Measurements from ENCODE around the gene RABEP2. TPM values are rescaled to one million over a fixed set of nuclear protein-coding genes. Genes with fewer than 3 reads are reported as not detected.
"Not testable (repeated sequence)": the region's sequence is repeated elsewhere in the genome, so short reads cannot be mapped to it uniquely, and the experiment has no call there.

Gene RABEP2
- total and polyA plus RNA-seq, 12 donors = 1.4 to 121 (median 47.7) TPM

- H3K27ac ChIP-seq = no peak overlapping the region
- no peak for TF ChIP-seq CTCF (IDR thresholded peaks at IDR 0.05)
- no peaks in the 10 kb centered on the region for H3K9me3 ChIP-seq (replicated peaks in 1 of 3)
- DNase-seq = no peak
- H3K27me3 ChIP-seq = no peaks in the 10 kb centered on the region
- intact Hi-C loops (cut with DNase I) = no loop called here
- H3K4me1 ChIP-seq (replicated peaks in 1 of 2) = no peaks in the 10 kb centered on the region
- H3K4me3 ChIP-seq = no peak overlapping the region
- H3K36me3 ChIP-seq (replicated peaks in 1 of 2) = no peaks in the 10 kb centered on the region
- WGBS, 4 donors = 72 to 81% (median 74%) methylated on average over 14 of the region's 14 CpGs
These were observed 32.8 kb downstream of the RABEP2 start for GRCh38 chr16:28891964-28892890.

GRCh38 chr16:28890355-28890754 lies 34.7 kb downstream of the RABEP2 start:
- DNase-seq; H3K36me3 ChIP-seq (replicated peaks in 1 of 2); H3K4me3 ChIP-seq; H3K9me3 ChIP-seq (replicated peaks in 1 of 3); H3K27ac ChIP-seq; H3K27me3 ChIP-seq; H3K4me1 ChIP-seq (replicated peaks in 1 of 2); intact Hi-C loops (cut with DNase I): not testable (repeated sequence)
- WGBS, 4 donors = 87 to 95% (median 88%) methylated on average over 5 of the region's 5 CpGs

- no peaks in the 10 kb centered on the region for H3K9me3 ChIP-seq (replicated peaks in 1 of 3)
- 47 to 77% (median 73%) methylated on average over 5 to 10 of the region's 10 CpGs for WGBS, 4 donors
- no peaks in the 10 kb centered on the region for H3K4me1 ChIP-seq (replicated peaks in 1 of 2)
- H3K36me3 ChIP-seq (replicated peaks in 1 of 2) = no peaks in the 10 kb centered on the region
- no peak overlapping the region for H3K4me3 ChIP-seq
- intact Hi-C loops (cut with DNase I) = no loop called here
- TF ChIP-seq POLR2A (IDR thresholded peaks at IDR 0.05) (no peak), CTCF (IDR thresholded peaks at IDR 0.05) (no peak)
- no peaks in the 10 kb centered on the region for H3K27me3 ChIP-seq
- DNase-seq = no peak
- no peak overlapping the region for H3K27ac ChIP-seq
These were observed 38.1 kb downstream of the RABEP2 start for GRCh38 chr16:28886945-28887344.

GRCh38 chr16:28884045-28884444 lies 41.0 kb downstream of the RABEP2 start:
- Histone ChIP-seq H3K4me3 (no peak overlapping the region), H3K36me3 (replicated peaks in 1 of 2) (no peaks in the 10 kb centered on the region), H3K27ac (no peak overlapping the region), H3K27me3 (no peaks in the 10 kb centered on the region), H3K4me1 (replicated peaks in 1 of 2) (peaks cover 9 to 11% of the 10 kb centered on the region in 2 donors), H3K9me3 (replicated peaks in 1 of 3) (no peaks in the 10 kb centered on the region)
- WGBS, 4 donors = 88 to 96% (median 90%) methylated on average over 5 to 6 of the region's 6 CpGs
- no peak for DNase-seq
- no peak for TF ChIP-seq CTCF (IDR thresholded peaks at IDR 0.05)
- TF ChIP-seq POLR2A (IDR thresholded peaks at IDR 0.05) = no peak
- intact Hi-C loops (cut with DNase I) = no loop called here
